ENCODE data around the gene TNFSF8.

The TNFSF8 gene

GRCh38 chr9:114910541-114910940 lies 19.9 kb downstream of the TNFSF8 start:
- TF ChIP-seq CTCF (IDR thresholded peaks at IDR 0.05; ENCODE audit: low read depth, low read length): no peak
- no peak for DNase-seq (ENCODE audit: low read depth in 2 of 2)
- no peak overlapping the region for H3K4me3 ChIP-seq (replicated peaks in 1 of 2; ENCODE audit: low read depth in 2 of 2, low read length in 2 of 2)

- TF ChIP-seq CTCF (IDR thresholded peaks at IDR 0.05; ENCODE audit: low read depth, low read length): no peak
- H3K4me3 ChIP-seq (replicated peaks in 1 of 2; ENCODE audit: low read depth in 2 of 2, low read length in 2 of 2): no peak overlapping the region
- DNase-seq (ENCODE audit: low read depth in 2 of 2): no peak
Measured at GRCh38 chr9:114909661-114910060, 20.7 kb downstream of the TNFSF8 start.

GRCh38 chr9:114908805-114909448 lies 21.5 kb downstream of the TNFSF8 start:
- DNase-seq (ENCODE audit: low read depth in 2 of 2): peak in 1 of 2 donors; percentile 44
- H3K4me3 ChIP-seq (replicated peaks in 1 of 2; ENCODE audit: low read depth in 2 of 2, low read length in 2 of 2): no peak overlapping the region
- no peak for TF ChIP-seq CTCF (IDR thresholded peaks at IDR 0.05; ENCODE audit: low read depth, low read length)

- TF ChIP-seq CTCF (IDR thresholded peaks at IDR 0.05; ENCODE audit: low read depth, low read length): no peak
- peak in 1 of 2 donors; percentile 34 for DNase-seq (ENCODE audit: low read depth in 2 of 2)
- H3K4me3 ChIP-seq (replicated peaks in 1 of 2; ENCODE audit: low read depth in 2 of 2, low read length in 2 of 2): no peak overlapping the region
Measured at GRCh38 chr9:114908104-114908622, 22.2 kb downstream of the TNFSF8 start.

GRCh38 chr9:114906922-114907571 lies 23.3 kb downstream of the TNFSF8 start:
- DNase-seq (ENCODE audit: low read depth in 2 of 2): peak; percentile 66 to 67
- TF ChIP-seq CTCF (IDR thresholded peaks at IDR 0.05; ENCODE audit: low read depth, low read length): peak; percentile 77
- no peak overlapping the region for H3K4me3 ChIP-seq (replicated peaks in 1 of 2; ENCODE audit: low read depth in 2 of 2, low read length in 2 of 2)

- TF ChIP-seq CTCF (IDR thresholded peaks at IDR 0.05; ENCODE audit: low read depth, low read length): no peak
- H3K4me3 ChIP-seq (replicated peaks in 1 of 2; ENCODE audit: low read depth in 2 of 2, low read length in 2 of 2): no peak overlapping the region
- DNase-seq (ENCODE audit: low read depth in 2 of 2): no peak
Measured at GRCh38 chr9:114905170-114905940, 25.0 kb downstream of the TNFSF8 start.

Data from cardiac fibroblast (primary cell).